Esophagus squamous epithelium (tissue), 5 donors: ENCODE results near the gene SETSIP. TPM values are rescaled to one million over a fixed set of nuclear protein-coding genes. Genes with fewer than 3 reads are reported as not detected.

Experiments
- DNase-seq: peaks from one replicate; lab custom pipeline; 2025; lab: John Stamatoyannopoulos, UW
- H3K27ac ChIP-seq, 4 donors: fragments of 200-600 bp; sonication (generic); one replicate each; pipeline ENCODE4 v1.5.1; 2016 to 2019; ENCODE audit warnings: mild to moderate bottlenecking in 1 of 4
- H3K27me3 ChIP-seq, 4 donors: fragments of 200-600 bp; sonication (generic); 1 replicate in 3 of 4; 2 replicates in 1 of 4; pipeline versions ENCODE4 v1.5.1 to v1.6.0; 2017 to 2021; ENCODE audit warnings: antibody characterized with exemption in 1 of 4
- H3K36me3 ChIP-seq, 3 donors: fragments of 200-600 bp; sonication (generic); one replicate each; pipeline ENCODE4 v1.5.1; 2016 to 2019
- H3K4me1 ChIP-seq, 3 donors: fragments of 200-600 bp; sonication (generic); one replicate each; pipeline ENCODE4 v1.5.1; 2017 to 2019
- H3K4me3 ChIP-seq, 4 donors: fragments of 200-600 bp; sonication (generic); 1 replicate in 3 of 4; 2 replicates in 1 of 4; pipeline ENCODE4 v1.5.1; 2016 to 2019; ENCODE audit warnings: mild to moderate bottlenecking in 2 of 4, moderate library complexity in 1 of 4
- H3K9me3 ChIP-seq, 3 donors: fragments of 200-600 bp; sonication (generic); one replicate each; pipeline ENCODE4 v1.5.1; 2016 to 2019
- CTCF ChIP-seq, 6 experiments: fragments of 450-650 bp in 4 of 6; fragments of 200-600 bp in 2 of 6; sonication (generic) in 2 of 6; IDR thresholded peaks; one replicate each; pipeline ENCODE4 v1.5.1; 2016 to 2019; ENCODE audit warnings: antibody characterized with exemption in 6 of 6, mild to moderate bottlenecking in 4 of 6, moderate library complexity in 4 of 6
- POLR2A ChIP-seq, 4 donors: fragments of 450-650 bp; IDR thresholded peaks; one replicate each; pipeline ENCODE4 v1.6.1; 2017; ENCODE audit warnings: antibody characterized with exemption in 4 of 4, mild to moderate bottlenecking in 4 of 4, moderate library complexity in 3 of 4
- WGBS, 2 donors: methylation state at CpG; one replicate each; pipeline ENCODE4 v1.1.5; 2018; 5-methylcytosine and 5-hydroxymethylcytosine counted together
- intact Hi-C: fragments of 100-400 bp; cut with DNase I; formaldehyde crosslinking; loops from one replicate; pipeline ENCODE4 v1.15.0; 2022
- total RNA-seq, 4 donors: library from RNA; depleted of rRNA; stranded (reverse); fragments of >200 nt; gene quantifications; one replicate each; pipeline ENCODE4 v1.1.0, GENCODE V29; 2016
- donor health status: DM: yes; HTN: yes; CAD: no.

SETSIP gene
- total RNA-seq, result not detected

DNA sequence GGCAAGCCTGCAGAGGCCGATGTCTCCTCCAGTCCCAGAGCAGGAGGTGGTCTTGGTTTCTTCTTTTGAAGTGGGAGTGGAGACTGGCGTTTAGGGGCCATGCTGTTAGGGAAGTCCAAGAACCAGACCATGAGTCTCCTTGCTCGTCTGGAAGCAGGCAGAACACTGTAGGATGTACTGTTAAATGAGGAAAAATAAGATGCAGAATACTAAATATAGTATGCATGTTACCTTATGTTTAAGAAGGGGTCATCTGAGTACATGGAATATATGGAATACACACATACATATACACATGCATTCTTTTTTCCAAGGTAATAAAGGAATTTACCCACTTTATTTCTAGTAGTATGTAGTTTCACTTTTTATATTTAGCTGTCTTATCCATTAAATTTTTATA, at the start of gene SETSIP:
Gene SETSIP (minus strand): TSS at position 101 of the 400 bp plus-strand sequence. CDS start 0 bp downstream, at position 101.
- no peak within 1 kb of the TSS for H3K4me3 ChIP-seq
- peaks cover 0 to 6% (median 3%) of the 10 kb centered on the region in 3 donors for H3K4me1 ChIP-seq
- TF ChIP-seq POLR2A (IDR thresholded peaks at IDR 0.05) (no peak), CTCF (IDR thresholded peaks at IDR 0.05) (no peak)
- no peak for DNase-seq
- H3K9me3 ChIP-seq, result no peaks in the 10 kb centered on the region
- no peaks in the 10 kb centered on the region for H3K36me3 ChIP-seq
- 66 to 75% methylated on average over 3 of the region's 3 CpGs for WGBS, 2 donors
- intact Hi-C loops, result no loop called here
- no peak within 1 kb of the TSS for H3K27ac ChIP-seq
- no peaks in the 10 kb centered on the region for H3K27me3 ChIP-seq

DNA sequence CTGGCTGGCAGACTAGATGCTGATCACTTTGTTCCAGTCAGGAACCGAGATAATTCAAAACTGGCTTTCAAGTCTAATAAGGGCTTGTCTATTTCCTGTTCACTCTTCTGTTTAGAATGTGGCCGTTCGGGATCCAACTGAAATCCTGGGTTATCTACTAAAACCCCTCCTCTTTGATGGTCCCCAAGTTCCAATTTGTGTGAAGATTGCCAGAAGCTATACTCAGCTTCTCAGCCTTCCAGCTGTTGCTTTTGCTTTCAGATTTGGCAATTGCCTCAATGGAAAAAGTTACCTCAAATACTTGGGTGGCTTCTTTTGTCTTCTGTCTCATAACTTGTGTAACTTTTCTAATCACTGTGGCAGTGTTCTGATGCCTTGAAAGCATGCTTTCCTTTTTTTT, 48.7 kb upstream of the SETSIP start:
- intact Hi-C loops, result no loop called here

GRCh38 chr1:92118826-92119225, 43.6 kb upstream of the SETSIP start:
- DNase-seq, result no peak
- Histone ChIP-seq H3K27me3 (no peaks in the 10 kb centered on the region), H3K4me1 (no peaks in the 10 kb centered on the region), H3K9me3 (no peaks in the 10 kb centered on the region), H3K36me3 (no peaks in the 10 kb centered on the region), H3K27ac (no peak overlapping the region), H3K4me3 (no peak overlapping the region)
- TF ChIP-seq POLR2A (IDR thresholded peaks at IDR 0.05), result no peak
- TF ChIP-seq CTCF (IDR thresholded peaks at IDR 0.05), result no peak
- WGBS, 2 donors, result 49 to 50% methylated on average over 3 of the region's 3 CpGs
- intact Hi-C loops, result no loop called here

More for the DNA sequence above, 48.7 kb upstream of the SETSIP start:
- H3K9me3 ChIP-seq, result no peaks in the 10 kb centered on the region
- no peaks in the 10 kb centered on the region for H3K36me3 ChIP-seq
- 43 to 56% methylated on average over 3 of the region's 3 CpGs for WGBS, 2 donors
- TF ChIP-seq POLR2A (IDR thresholded peaks at IDR 0.05) (no peak), CTCF (IDR thresholded peaks at IDR 0.05) (no peak)
- no peaks in the 10 kb centered on the region for H3K4me1 ChIP-seq
- no peak overlapping the region for H3K27ac ChIP-seq
- no peaks in the 10 kb centered on the region for H3K27me3 ChIP-seq
- H3K4me3 ChIP-seq, result no peak overlapping the region
- DNase-seq, result no peak

- Histone ChIP-seq H3K4me1 (no peaks in the 10 kb centered on the region), H3K36me3 (no peaks in the 10 kb centered on the region), H3K4me3 (no peak overlapping the region), H3K27ac (no peak overlapping the region), H3K9me3 (no peaks in the 10 kb centered on the region), H3K27me3 (no peaks in the 10 kb centered on the region)
- TF ChIP-seq POLR2A (IDR thresholded peaks at IDR 0.05) (no peak), CTCF (IDR thresholded peaks at IDR 0.05) (no peak)
- DNase-seq, result no peak
- intact Hi-C loops, result no loop called here
- 18 to 59% methylated on average over 2 of the region's 2 CpGs for WGBS, 2 donors
Observed at GRCh38 chr1:92117526-92117925, 42.3 kb upstream of the SETSIP start.

GRCh38 chr1:92108631-92109030, 33.4 kb upstream of the SETSIP start:
- no peaks in the 10 kb centered on the region for H3K27me3 ChIP-seq
- 91 to 93% methylated on average over 2 of the region's 2 CpGs for WGBS, 2 donors
- no peak for DNase-seq
- intact Hi-C loops, result no loop called here
- no peaks in the 10 kb centered on the region for H3K9me3 ChIP-seq
- H3K36me3 ChIP-seq, result peaks cover 0 to 4% (median 0%) of the 10 kb centered on the region in 3 donors
- no peak overlapping the region for H3K27ac ChIP-seq
- no peaks in the 10 kb centered on the region for H3K4me1 ChIP-seq
- TF ChIP-seq POLR2A (IDR thresholded peaks at IDR 0.05) (no peak), CTCF (IDR thresholded peaks at IDR 0.05) (no peak)
- no peak overlapping the region for H3K4me3 ChIP-seq
